ENCODE results near the gene HECTD4. TPM values are rescaled to one million over a fixed set of nuclear protein-coding genes. Genes with fewer than 3 reads are reported as not detected.

Gene HECTD4
- total RNA-seq, 1 experiment from 2014 or later: 24.6 TPM

DNA sequence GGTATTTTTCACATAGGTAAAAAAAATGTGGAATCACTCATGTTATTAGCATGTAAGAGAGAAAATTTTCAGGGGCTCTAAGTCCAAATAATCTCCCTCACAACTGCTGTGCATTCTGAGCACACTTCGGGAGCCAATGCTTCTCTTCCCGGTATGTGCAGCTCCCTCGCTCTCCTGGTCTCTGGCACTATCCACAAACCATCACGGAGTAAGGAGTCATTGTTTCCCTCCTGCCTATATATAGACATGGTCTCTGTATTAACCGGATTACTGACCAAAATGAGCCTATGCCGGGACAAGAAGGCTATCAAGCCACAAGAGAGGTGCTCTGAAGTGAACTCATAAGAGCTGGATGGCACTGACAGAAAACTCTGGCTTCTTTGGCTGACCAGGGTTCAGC is 13.4 kb downstream of the HECTD4 start:
- ChIA-PET CTCF (no interaction called here), POLR2A (ENCODE audit: unreplicated experiment) (no interaction called here)
- Histone ChIP-seq H3K9ac (ENCODE audit: low read length) (no peak overlapping the region), H3K27me3 (ENCODE audit: low read length) (no peaks in the 10 kb centered on the region), H3K9me2 (replicated peaks; ENCODE audit: low read length) (no peaks in the 10 kb centered on the region), H3K27ac (ENCODE audit: low read length) (no peak overlapping the region), H2AFZ (ENCODE audit: low read length) (no peak overlapping the region), H4K20me1 (ENCODE audit: low read length) (no peaks in the 10 kb centered on the region), H3K36me3 (ENCODE audit: low read depth, low read length) (no peaks in the 10 kb centered on the region), H3K4me1 (ENCODE audit: insufficient read depth, low read length) (no peaks in the 10 kb centered on the region), H3K4me3 (ENCODE audit: low read length) (no peak overlapping the region), H3K4me2 (ENCODE audit: low read length) (no peak overlapping the region), H3K9me3 (ENCODE audit: low read length) (no peaks in the 10 kb centered on the region), H3F3A (ENCODE audit: low read length, unreplicated experiment) (no peaks in the 10 kb centered on the region), H3K79me2 (ENCODE audit: low read length) (peaks cover 84% of the 10 kb centered on the region)
- DNase-seq: no peak
- intact Hi-C loops (cut with micrococcal nuclease): loop anchor here (1.0 kb wide), 1 partner anchor 36 kb away; no protein-coding TSS in a partner anchor
- no peak for TF ChIP-seq EZH2 (IDR thresholded peaks at IDR 0.05; ENCODE audit: low read length, unreplicated experiment)
- TF ChIP-seq, protein P1, sequence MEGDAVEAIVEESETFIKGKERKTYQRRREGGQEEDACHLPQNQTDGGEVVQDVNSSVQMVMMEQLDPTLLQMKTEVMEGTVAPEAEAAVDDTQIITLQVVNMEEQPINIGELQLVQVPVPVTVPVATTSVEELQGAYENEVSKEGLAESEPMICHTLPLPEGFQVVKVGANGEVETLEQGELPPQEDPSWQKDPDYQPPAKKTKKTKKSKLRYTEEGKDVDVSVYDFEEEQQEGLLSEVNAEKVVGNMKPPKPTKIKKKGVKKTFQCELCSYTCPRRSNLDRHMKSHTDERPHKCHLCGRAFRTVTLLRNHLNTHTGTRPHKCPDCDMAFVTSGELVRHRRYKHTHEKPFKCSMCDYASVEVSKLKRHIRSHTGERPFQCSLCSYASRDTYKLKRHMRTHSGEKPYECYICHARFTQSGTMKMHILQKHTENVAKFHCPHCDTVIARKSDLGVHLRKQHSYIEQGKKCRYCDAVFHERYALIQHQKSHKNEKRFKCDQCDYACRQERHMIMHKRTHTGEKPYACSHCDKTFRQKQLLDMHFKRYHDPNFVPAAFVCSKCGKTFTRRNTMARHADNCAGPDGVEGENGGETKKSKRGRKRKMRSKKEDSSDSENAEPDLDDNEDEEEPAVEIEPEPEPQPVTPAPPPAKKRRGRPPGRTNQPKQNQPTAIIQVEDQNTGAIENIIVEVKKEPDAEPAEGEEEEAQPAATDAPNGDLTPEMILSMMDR (conservative IDR thresholded peaks at IDR 0.05; ENCODE audit: low read depth, low read length): no peak
- TF ChIP-seq EZH2phosphoT487 (IDR thresholded peaks at IDR 0.05; ENCODE audit: borderline replicate concordance, low read length): no peak
- BruUV-seq (replicated peaks): no TSS peak
- no peak for ATAC-seq

DNA sequence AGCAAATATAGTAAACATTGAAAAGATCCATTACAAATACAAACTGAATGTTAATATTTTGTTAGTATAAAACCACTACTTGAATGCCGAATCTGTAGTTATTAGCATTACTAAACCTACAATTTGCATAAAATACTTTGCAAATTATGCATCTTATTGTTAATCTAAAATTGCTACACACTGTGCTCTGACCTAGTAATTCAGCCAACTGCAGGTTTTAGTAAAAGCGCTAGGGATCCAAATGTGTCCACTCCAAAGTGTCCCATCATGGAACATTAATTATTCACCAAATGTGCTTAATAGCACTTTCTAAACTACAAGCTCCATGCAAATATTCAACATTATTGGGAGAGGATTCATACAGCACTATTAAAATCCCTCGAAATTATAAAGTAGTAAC is 14.3 kb downstream of the HECTD4 start:
- no peak for DNase-seq
- no peak overlapping the region for H3K4me3 ChIP-seq (ENCODE audit: low read length)
- TF ChIP-seq EZH2phosphoT487 (IDR thresholded peaks at IDR 0.05; ENCODE audit: borderline replicate concordance, low read length) (no peak), EZH2 (IDR thresholded peaks at IDR 0.05; ENCODE audit: low read length, unreplicated experiment) (no peak)
- TF ChIP-seq, protein P1 (conservative IDR thresholded peaks at IDR 0.05; ENCODE audit: low read depth, low read length): no peak
- H3K79me2 ChIP-seq (ENCODE audit: low read length): peaks cover 83% of the 10 kb centered on the region
- no peak overlapping the region for H2AFZ ChIP-seq (ENCODE audit: low read length)
- H3K36me3 ChIP-seq (ENCODE audit: low read depth, low read length): no peaks in the 10 kb centered on the region
- no peaks in the 10 kb centered on the region for H3K4me1 ChIP-seq (ENCODE audit: insufficient read depth, low read length)
- H3K27me3 ChIP-seq (ENCODE audit: low read length): no peaks in the 10 kb centered on the region
- H3K9ac ChIP-seq (ENCODE audit: low read length): no peak overlapping the region
- no peak overlapping the region for H3K4me2 ChIP-seq (ENCODE audit: low read length)
- no peaks in the 10 kb centered on the region for H3K9me3 ChIP-seq (ENCODE audit: low read length)
- ChIA-PET POLR2A (ENCODE audit: unreplicated experiment) (no interaction called here), CTCF (no interaction called here)
- no TSS peak for BruUV-seq (replicated peaks)
- no peaks in the 10 kb centered on the region for H4K20me1 ChIP-seq (ENCODE audit: low read length)
- no peak overlapping the region for H3K27ac ChIP-seq (ENCODE audit: low read length)
- no peak for ATAC-seq
- no peaks in the 10 kb centered on the region for H3K9me2 ChIP-seq (replicated peaks; ENCODE audit: low read length)
- intact Hi-C loops (cut with micrococcal nuclease): loop anchor here (1.0 kb wide), 1 partner anchor 37 kb away; no protein-coding TSS in a partner anchor
- no peaks in the 10 kb centered on the region for H3F3A ChIP-seq (ENCODE audit: low read length, unreplicated experiment)

- Histone ChIP-seq H2AFZ (ENCODE audit: low read length) (no peak overlapping the region), H3K4me2 (ENCODE audit: low read length) (no peak overlapping the region), H3K36me3 (ENCODE audit: low read depth, low read length) (no peaks in the 10 kb centered on the region), H3K9ac (ENCODE audit: low read length) (no peak overlapping the region), H3K9me3 (ENCODE audit: low read length) (no peaks in the 10 kb centered on the region), H3K79me2 (ENCODE audit: low read length) (peaks cover 54% of the 10 kb centered on the region), H3K4me3 (ENCODE audit: low read length) (no peak overlapping the region), H3F3A (ENCODE audit: low read length, unreplicated experiment) (no peaks in the 10 kb centered on the region), H3K27ac (ENCODE audit: low read length) (no peak overlapping the region), H4K20me1 (ENCODE audit: low read length) (no peaks in the 10 kb centered on the region; the same call in 1 of the 2 replicates), H3K9me2 (replicated peaks; ENCODE audit: low read length) (no peaks in the 10 kb centered on the region), H3K27me3 (ENCODE audit: low read length) (no peaks in the 10 kb centered on the region), H3K4me1 (ENCODE audit: insufficient read depth, low read length) (no peaks in the 10 kb centered on the region)
- intact Hi-C loops (cut with micrococcal nuclease): no loop called here
- ChIA-PET CTCF (no interaction called here), POLR2A (ENCODE audit: unreplicated experiment) (no interaction called here)
- TF ChIP-seq EZH2 (IDR thresholded peaks at IDR 0.05; ENCODE audit: low read length, unreplicated experiment): no peak
- no peak for TF ChIP-seq EZH2phosphoT487 (IDR thresholded peaks at IDR 0.05; ENCODE audit: borderline replicate concordance, low read length)
- TF ChIP-seq, protein P1 (conservative IDR thresholded peaks at IDR 0.05; ENCODE audit: low read depth, low read length): no peak
- no peak for ATAC-seq
- no TSS peak for BruUV-seq (replicated peaks)
- DNase-seq: no peak
These were observed 19.9 kb downstream of the HECTD4 start for GRCh38 chr12:112362310-112362709.

Measured in PC-3 (cell line).